Peyer's patch (tissue), 4 donors: ENCODE data around the gene FAM20C.

Source experiments
- CTCF ChIP-seq, 6 experiments: fragments of 450-650 bp in 4 of 6; fragments of 200-600 bp in 2 of 6; sonication (generic) in 1 of 6; IDR thresholded peaks; one replicate each; pipeline ENCODE4 v1.5.1; 2017 to 2019; ENCODE audit warnings: antibody characterized with exemption in 6 of 6, mild to moderate bottlenecking in 3 of 6, moderate library complexity in 1 of 6
- POLR2A ChIP-seq, 2 donors: fragments of 450-650 bp; IDR thresholded peaks; one replicate each; pipeline ENCODE4 v1.5.1; 2017; ENCODE audit warnings: antibody characterized with exemption in 2 of 2, mild to moderate bottlenecking in 2 of 2, moderate library complexity in 2 of 2

DNA sequence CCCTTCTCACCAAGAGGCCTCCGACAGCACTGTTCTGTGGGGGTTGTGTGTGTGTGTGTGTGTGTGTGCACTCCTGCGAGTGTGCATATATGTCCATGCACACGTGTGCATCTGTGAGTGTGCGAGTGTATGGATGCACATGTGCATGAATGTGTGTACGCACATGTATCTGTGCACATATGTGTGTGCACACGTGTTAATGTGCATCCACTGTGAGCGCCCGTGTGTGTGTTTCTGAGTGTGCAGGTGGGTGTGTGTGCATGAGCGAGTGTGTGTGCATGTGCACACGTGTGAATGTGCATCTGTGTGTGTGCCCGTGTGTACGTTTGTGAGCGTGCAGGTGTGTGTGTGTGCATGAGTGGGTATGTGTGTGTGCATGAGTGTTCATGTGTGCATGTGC lies 49.1 kb downstream of the FAM20C start:
- TF ChIP-seq CTCF (IDR thresholded peaks at IDR 0.05) (no peak), POLR2A (IDR thresholded peaks at IDR 0.05) (no peak)
